Activated T-cell treated with anti-CD3 and anti-CD28 coated beads, Interleukin-2, amount 50 U/mL, for 72 hours (primary cell): Measurements from ENCODE around the gene DTNA. TPM values are rescaled to one million over a fixed set of nuclear protein-coding genes. Genes with fewer than 3 reads are reported as not detected.
A peak's percentile ranks its signal among the peaks of the same experiment; 100 is the strongest.
"Not testable (repeated sequence)": the region's sequence is repeated elsewhere in the genome, so short reads cannot be mapped to it uniquely, and the experiment has no call there.

ENCODE experiments used
- ATAC-seq, 2 donors: fragments of 150-1000 bp; cut with Tn5 transposase; replicated peaks in 1 of 2; 2 replicates each; pipeline ENCODE4 v1.10.0; 2021; ENCODE audit warnings: moderate library complexity in 2 of 2, mild to moderate bottlenecking in 1 of 2
- DNase-seq, 2 donors: peaks; one replicate each; pipeline ENCODE4 v3.0.0; 2021 to 2022; ENCODE audit warnings: mixed read lengths in 1 of 2
- H3K27ac Mint-ChIP-seq: one replicate; pipeline ENCODE4 v1.8.0; 2022; ENCODE audit warnings: mild to moderate bottlenecking, moderate library complexity, mixed read lengths
- H3K27me3 Mint-ChIP-seq: one replicate; pipeline ENCODE4 v1.8.0; 2022; ENCODE audit warnings: low read depth, mixed read lengths
- H3K36me3 Mint-ChIP-seq, 2 donors: one replicate each; pipeline ENCODE4 v1.8.0; 2022; ENCODE audit warnings: mixed read lengths in 2 of 2, mild to moderate bottlenecking in 1 of 2; ENCODE audit not compliant: insufficient read depth in 2 of 2
- H3K4me1 Mint-ChIP-seq: one replicate; pipeline ENCODE4 v1.8.0; 2022; ENCODE audit warnings: low read depth, mixed read lengths
- H3K4me3 Mint-ChIP-seq, 2 donors: one replicate each; pipeline ENCODE4 v1.8.0; 2022; ENCODE audit warnings: mild to moderate bottlenecking in 2 of 2, mixed read lengths in 2 of 2, moderate library complexity in 2 of 2
- H3K9me3 Mint-ChIP-seq, 2 donors: one replicate each; pipeline ENCODE4 v1.8.0; 2022; ENCODE audit warnings: mixed read lengths in 2 of 2
- total RNA-seq, 2 donors: library from RNA; stranded (reverse); gene quantifications; one replicate each; pipeline ENCODE4 v1.2.3, GENCODE V29; 2022

The DTNA gene
- total RNA-seq, 2 donors from 2014 or later: 0.56 to 0.84 TPM

DNA sequence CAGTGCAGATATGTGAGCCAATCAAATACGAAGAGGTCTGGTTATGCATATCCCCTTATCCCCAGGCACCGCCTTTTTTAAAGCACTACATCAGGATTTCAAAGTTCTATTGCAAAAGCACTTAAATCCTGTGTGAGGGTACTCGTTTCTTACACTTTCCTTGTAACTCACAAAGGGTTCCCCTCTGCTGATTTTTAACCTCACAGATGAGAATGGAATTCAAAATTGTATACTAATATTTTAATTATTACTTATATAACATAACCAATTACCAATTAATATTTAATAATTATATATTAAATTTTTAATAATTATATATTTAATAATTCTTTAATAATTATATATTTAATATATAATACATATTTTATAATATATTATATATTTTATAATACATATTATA lies 204.9 kb downstream of the DTNA start:
- no peak overlapping the region for H3K27ac Mint-ChIP-seq

DNA sequence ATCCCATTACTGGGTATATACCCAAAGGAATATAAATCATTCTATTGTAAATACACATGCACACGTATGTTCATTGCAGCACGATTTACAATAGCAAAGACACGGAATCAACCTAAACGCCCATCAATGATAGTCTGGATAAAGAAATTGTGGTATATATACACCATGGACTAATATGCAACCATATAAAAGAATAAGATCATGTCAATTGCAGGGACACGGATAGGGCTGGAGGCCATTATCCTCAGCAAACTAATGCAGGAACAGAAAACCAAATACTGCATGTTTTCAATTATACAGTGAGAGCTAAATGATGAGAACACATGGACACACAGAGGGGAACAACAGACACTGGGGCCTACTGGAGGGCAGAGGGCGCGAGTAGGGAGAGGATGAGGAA lies 206.4 kb downstream of the DTNA start:
- not testable (repeated sequence) for H3K27ac Mint-ChIP-seq, H3K4me3 Mint-ChIP-seq, H3K36me3 Mint-ChIP-seq, H3K4me1 Mint-ChIP-seq, H3K27me3 Mint-ChIP-seq, DNase-seq, H3K9me3 Mint-ChIP-seq
- peak in 1 of 2 donors; percentile 11 for ATAC-seq

More for the DNA sequence above, 204.9 kb downstream of the DTNA start:
- H3K9me3 Mint-ChIP-seq: no peaks in the 10 kb centered on the region
- ATAC-seq (no peak), DNase-seq (no peak)
- H3K4me1 Mint-ChIP-seq: no peaks in the 10 kb centered on the region
- H3K27me3 Mint-ChIP-seq: no peaks in the 10 kb centered on the region
- no peak overlapping the region for H3K4me3 Mint-ChIP-seq
- H3K36me3 Mint-ChIP-seq: no peaks in the 10 kb centered on the region

GRCh38 chr18:34918856-34919255 lies 208.8 kb downstream of the DTNA start:
- H3K4me3 Mint-ChIP-seq: no peak overlapping the region
- H3K36me3 Mint-ChIP-seq: peaks cover 0 to 2% of the 10 kb centered on the region in 2 donors
- H3K9me3 Mint-ChIP-seq: no peaks in the 10 kb centered on the region
- peaks cover 9% of the 10 kb centered on the region for H3K27me3 Mint-ChIP-seq
- no peak overlapping the region for H3K27ac Mint-ChIP-seq
- no peak for ATAC-seq
- no peaks in the 10 kb centered on the region for H3K4me1 Mint-ChIP-seq
- DNase-seq: no peak

GRCh38 chr18:34921226-34921625 lies 211.1 kb downstream of the DTNA start:
- no peak for DNase-seq
- ATAC-seq: no peak
- Mint-ChIP-seq H3K4me3 (no peak overlapping the region), H3K27me3 (peaks cover 24% of the 10 kb centered on the region), H3K36me3 (peaks cover 0 to 2% of the 10 kb centered on the region in 2 donors), H3K9me3 (no peaks in the 10 kb centered on the region), H3K27ac (no peak overlapping the region), H3K4me1 (no peaks in the 10 kb centered on the region)

- ATAC-seq (no peak), DNase-seq (no peak)
- peaks cover 24% of the 10 kb centered on the region for H3K27me3 Mint-ChIP-seq
- peaks cover 0 to 2% of the 10 kb centered on the region in 2 donors for H3K36me3 Mint-ChIP-seq
- H3K4me3 Mint-ChIP-seq: no peak overlapping the region
- no peak overlapping the region for H3K27ac Mint-ChIP-seq
- no peaks in the 10 kb centered on the region for H3K4me1 Mint-ChIP-seq
- H3K9me3 Mint-ChIP-seq: no peaks in the 10 kb centered on the region
Observed at GRCh38 chr18:34921811-34922385, 211.8 kb downstream of the DTNA start.

GRCh38 chr18:34922594-34922993 lies 212.5 kb downstream of the DTNA start:
- not testable (repeated sequence) for ATAC-seq, H3K9me3 Mint-ChIP-seq, DNase-seq, H3K4me3 Mint-ChIP-seq, H3K27ac Mint-ChIP-seq, H3K36me3 Mint-ChIP-seq, H3K4me1 Mint-ChIP-seq
- peaks cover 24% of the 10 kb centered on the region for H3K27me3 Mint-ChIP-seq

DNA sequence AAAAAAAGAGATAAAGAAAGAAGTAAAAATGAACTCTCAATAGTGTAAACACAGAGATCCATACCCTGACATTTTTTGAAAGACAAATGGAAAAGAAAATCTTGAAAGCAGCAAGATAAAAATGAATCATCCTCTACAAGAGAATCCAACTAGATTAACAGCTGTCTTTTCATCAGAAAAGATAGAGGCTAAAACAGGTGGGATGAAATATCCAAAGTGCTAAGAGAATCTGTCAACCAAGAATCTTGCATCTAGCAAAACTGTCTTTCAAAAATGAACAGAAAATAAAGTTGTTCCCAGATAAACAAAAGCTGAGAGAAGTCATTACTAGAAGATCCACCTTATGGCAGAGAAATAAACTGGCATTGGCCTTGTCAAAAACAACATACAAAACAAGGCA lies 213.8 kb downstream of the DTNA start:
- no peaks in the 10 kb centered on the region for H3K9me3 Mint-ChIP-seq
- no peak overlapping the region for H3K4me3 Mint-ChIP-seq
- H3K27ac Mint-ChIP-seq: no peak overlapping the region
- peaks cover 24% of the 10 kb centered on the region for H3K27me3 Mint-ChIP-seq
- H3K36me3 Mint-ChIP-seq: peaks cover 0 to 2% of the 10 kb centered on the region in 2 donors
- ATAC-seq (no peak), DNase-seq (no peak)
- no peaks in the 10 kb centered on the region for H3K4me1 Mint-ChIP-seq

DNA sequence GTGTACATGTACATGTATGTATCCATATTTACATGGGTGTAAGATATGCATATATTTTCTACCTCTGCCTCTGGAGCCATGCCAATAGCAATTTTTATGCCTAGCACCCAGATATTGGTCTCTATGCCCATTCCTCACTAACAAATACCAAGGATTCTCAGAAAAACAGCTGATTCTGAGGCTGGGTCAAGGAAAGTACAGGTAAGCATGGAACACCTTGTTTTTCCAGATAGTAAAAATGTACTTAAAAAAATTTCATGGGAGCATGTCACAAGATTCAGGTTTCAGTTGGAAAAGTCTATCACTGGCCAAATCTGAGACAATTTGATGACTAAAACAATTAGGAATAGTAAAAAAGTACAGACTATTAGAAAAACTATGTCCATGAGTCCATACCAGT lies 216.6 kb downstream of the DTNA start:
- Mint-ChIP-seq H3K27ac (no peak overlapping the region), H3K36me3 (peaks cover 0 to 2% of the 10 kb centered on the region in 2 donors), H3K4me3 (no peak overlapping the region), H3K4me1 (no peaks in the 10 kb centered on the region), H3K27me3 (peaks cover 24% of the 10 kb centered on the region), H3K9me3 (no peaks in the 10 kb centered on the region)
- ATAC-seq: no peak
- no peak for DNase-seq

GRCh38 chr18:34928088-34928753 lies 218.1 kb downstream of the DTNA start:
- H3K4me1 Mint-ChIP-seq: no peaks in the 10 kb centered on the region
- ATAC-seq: no peak
- H3K4me3 Mint-ChIP-seq: no peak overlapping the region
- peaks cover 16% of the 10 kb centered on the region for H3K27me3 Mint-ChIP-seq
- H3K27ac Mint-ChIP-seq: no peak overlapping the region
- H3K36me3 Mint-ChIP-seq: no peaks in the 10 kb centered on the region
- no peaks in the 10 kb centered on the region for H3K9me3 Mint-ChIP-seq
- DNase-seq: no peak

GRCh38 chr18:34928754-34929335 lies 218.7 kb downstream of the DTNA start:
- no peak overlapping the region for H3K4me3 Mint-ChIP-seq
- no peaks in the 10 kb centered on the region for H3K36me3 Mint-ChIP-seq

GRCh38 chr18:34929336-34929780 lies 219.3 kb downstream of the DTNA start:
- Mint-ChIP-seq H3K4me1 (no peaks in the 10 kb centered on the region), H3K36me3 (no peaks in the 10 kb centered on the region), H3K9me3 (no peaks in the 10 kb centered on the region), H3K27me3 (peaks cover 12% of the 10 kb centered on the region), H3K4me3 (no peak overlapping the region), H3K27ac (no peak overlapping the region)
- ATAC-seq (no peak), DNase-seq (no peak)

More at GRCh38 chr18:34928754-34929335, 218.7 kb downstream of the DTNA start:
- ATAC-seq: no peak
- Mint-ChIP-seq H3K9me3 (no peaks in the 10 kb centered on the region), H3K27me3 (peaks cover 15% of the 10 kb centered on the region), H3K4me1 (no peaks in the 10 kb centered on the region), H3K27ac (no peak overlapping the region)
- DNase-seq: no peak

GRCh38 chr18:34932363-34932762 lies 222.3 kb downstream of the DTNA start:
- Mint-ChIP-seq H3K9me3 (no peaks in the 10 kb centered on the region), H3K27ac (no peak overlapping the region), H3K4me1 (no peaks in the 10 kb centered on the region), H3K27me3 (peaks cover 7% of the 10 kb centered on the region), H3K36me3 (no peaks in the 10 kb centered on the region), H3K4me3 (no peak overlapping the region)
- DNase-seq (no peak), ATAC-seq (no peak)

GRCh38 chr18:34932792-34933466 lies 222.8 kb downstream of the DTNA start:
- ATAC-seq (no peak), DNase-seq (no peak)
- no peaks in the 10 kb centered on the region for H3K36me3 Mint-ChIP-seq
- no peaks in the 10 kb centered on the region for H3K4me1 Mint-ChIP-seq
- H3K27me3 Mint-ChIP-seq: peaks cover 11% of the 10 kb centered on the region
- no peak overlapping the region for H3K27ac Mint-ChIP-seq
- H3K4me3 Mint-ChIP-seq: no peak overlapping the region
- no peaks in the 10 kb centered on the region for H3K9me3 Mint-ChIP-seq
